ENCODE data around the gene TMPRSS7.

DNA sequence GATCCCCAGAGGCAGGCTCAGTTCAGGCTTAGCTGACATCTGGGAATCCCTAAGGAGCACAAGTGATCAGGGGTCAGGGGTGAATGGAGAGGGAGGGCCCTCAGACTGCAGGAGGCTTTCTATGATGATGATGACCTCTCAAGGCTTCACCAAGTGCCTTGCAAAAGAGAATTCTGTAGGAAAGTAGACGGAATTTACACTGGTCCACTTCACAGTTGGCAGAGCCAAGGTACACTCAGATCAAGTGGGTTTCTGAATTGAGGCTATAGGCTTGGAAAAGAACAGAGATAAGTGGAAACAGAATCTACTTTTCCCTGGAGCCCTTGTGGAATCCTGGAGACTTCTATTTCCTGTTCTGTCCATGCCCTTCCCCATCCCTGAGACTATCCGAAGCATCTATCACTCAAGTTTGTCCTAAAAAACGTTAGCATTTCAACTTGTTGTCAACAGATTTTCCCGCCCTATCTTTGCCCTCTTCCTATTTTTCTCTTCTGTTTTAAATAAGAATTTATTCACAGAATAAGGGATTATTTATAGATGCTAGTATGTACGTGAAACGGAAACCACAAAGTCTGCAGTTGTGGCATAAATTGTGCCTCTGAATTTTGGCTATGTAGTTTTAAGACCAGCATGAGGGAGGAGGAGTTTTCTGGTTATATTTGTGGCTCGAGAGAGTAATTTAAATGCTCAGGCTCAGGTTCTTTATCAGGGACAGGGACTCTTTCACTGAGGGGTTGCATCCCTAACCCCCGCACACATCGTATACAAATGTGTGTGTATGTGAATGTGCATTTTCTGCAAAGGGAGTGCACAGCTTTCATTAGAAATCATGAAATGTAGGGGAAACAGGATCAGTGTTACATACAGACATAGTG is 85.7 kb downstream of the TMPRSS7 start:
- TF ChIP-seq, protein P1, sequence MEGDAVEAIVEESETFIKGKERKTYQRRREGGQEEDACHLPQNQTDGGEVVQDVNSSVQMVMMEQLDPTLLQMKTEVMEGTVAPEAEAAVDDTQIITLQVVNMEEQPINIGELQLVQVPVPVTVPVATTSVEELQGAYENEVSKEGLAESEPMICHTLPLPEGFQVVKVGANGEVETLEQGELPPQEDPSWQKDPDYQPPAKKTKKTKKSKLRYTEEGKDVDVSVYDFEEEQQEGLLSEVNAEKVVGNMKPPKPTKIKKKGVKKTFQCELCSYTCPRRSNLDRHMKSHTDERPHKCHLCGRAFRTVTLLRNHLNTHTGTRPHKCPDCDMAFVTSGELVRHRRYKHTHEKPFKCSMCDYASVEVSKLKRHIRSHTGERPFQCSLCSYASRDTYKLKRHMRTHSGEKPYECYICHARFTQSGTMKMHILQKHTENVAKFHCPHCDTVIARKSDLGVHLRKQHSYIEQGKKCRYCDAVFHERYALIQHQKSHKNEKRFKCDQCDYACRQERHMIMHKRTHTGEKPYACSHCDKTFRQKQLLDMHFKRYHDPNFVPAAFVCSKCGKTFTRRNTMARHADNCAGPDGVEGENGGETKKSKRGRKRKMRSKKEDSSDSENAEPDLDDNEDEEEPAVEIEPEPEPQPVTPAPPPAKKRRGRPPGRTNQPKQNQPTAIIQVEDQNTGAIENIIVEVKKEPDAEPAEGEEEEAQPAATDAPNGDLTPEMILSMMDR (conservative IDR thresholded peaks at IDR 0.05 in 1 of 2, IDR thresholded peaks at IDR 0.05 in 1 of 2; ENCODE audit: extremely low read depth in 1 of 2, insufficient read depth in 1 of 2, low read depth in 1 of 2, low read length in 2 of 2) = no peak
- no peak for TF ChIP-seq EZH2 (IDR thresholded peaks at IDR 0.05; ENCODE audit: borderline replicate concordance, low read length)

All from mammary epithelial cell (primary cell).